Neural progenitor cell (in vitro differentiated cells): ENCODE results near the gene PTPRU.

ENCODE experiments used
- EZH2 ChIP-seq: fragments of 200-600 bp; sonication (generic); IDR thresholded peaks from 2 replicates; pipeline ENCODE4 v1.6.1; 2017; ENCODE audit warnings: antibody characterized with exemption, mild to moderate bottlenecking, moderate library complexity
- TF ChIP-seq, protein P1 (sequence below): fragments of 200-600 bp; sonication (generic); IDR thresholded peaks from 2 replicates; pipeline ENCODE4 v1.5.1; 2017; ENCODE audit warnings: antibody characterized with exemption, mild to moderate bottlenecking

- TF ChIP-seq, protein P1, sequence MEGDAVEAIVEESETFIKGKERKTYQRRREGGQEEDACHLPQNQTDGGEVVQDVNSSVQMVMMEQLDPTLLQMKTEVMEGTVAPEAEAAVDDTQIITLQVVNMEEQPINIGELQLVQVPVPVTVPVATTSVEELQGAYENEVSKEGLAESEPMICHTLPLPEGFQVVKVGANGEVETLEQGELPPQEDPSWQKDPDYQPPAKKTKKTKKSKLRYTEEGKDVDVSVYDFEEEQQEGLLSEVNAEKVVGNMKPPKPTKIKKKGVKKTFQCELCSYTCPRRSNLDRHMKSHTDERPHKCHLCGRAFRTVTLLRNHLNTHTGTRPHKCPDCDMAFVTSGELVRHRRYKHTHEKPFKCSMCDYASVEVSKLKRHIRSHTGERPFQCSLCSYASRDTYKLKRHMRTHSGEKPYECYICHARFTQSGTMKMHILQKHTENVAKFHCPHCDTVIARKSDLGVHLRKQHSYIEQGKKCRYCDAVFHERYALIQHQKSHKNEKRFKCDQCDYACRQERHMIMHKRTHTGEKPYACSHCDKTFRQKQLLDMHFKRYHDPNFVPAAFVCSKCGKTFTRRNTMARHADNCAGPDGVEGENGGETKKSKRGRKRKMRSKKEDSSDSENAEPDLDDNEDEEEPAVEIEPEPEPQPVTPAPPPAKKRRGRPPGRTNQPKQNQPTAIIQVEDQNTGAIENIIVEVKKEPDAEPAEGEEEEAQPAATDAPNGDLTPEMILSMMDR: peak; percentile 49
- TF ChIP-seq EZH2: no peak
Measured at GRCh38 chr1:29240400-29240837, 4.1 kb downstream of the PTPRU start.
